H1 (cell line): ENCODE data around the gene DMRT1. TPM values are rescaled to one million over a fixed set of nuclear protein-coding genes. Genes with fewer than 3 reads are reported as not detected.

Source experiments
- CBX5 ChIP-seq: fragments of 300-800, 300-1000 bp; sonication (generic); IDR thresholded peaks from 2 replicates; pipeline ENCODE4 v1.7.1; 2016; ENCODE audit warnings: antibody characterized with exemption, low read length, low read depth
- CHD2 ChIP-seq: IDR thresholded peaks from 2 replicates; pipeline ENCODE4 v1.6.1; 2012; ENCODE audit warnings: low read length, improper control_type of control experiment
- CHD7 ChIP-seq: fragments of 300-600 bp; sonication (generic); IDR thresholded peaks from 2 replicates; pipeline ENCODE4 v1.7.1; 2012; ENCODE audit warnings: low read length, moderate library complexity, mild to moderate bottlenecking, inconsistent platforms; ENCODE audit not compliant: insufficient replicate concordance
- CTCF ChIP-seq, 3 experiments: IDR thresholded peaks; 1 replicate in 2 of 3; 2 replicates in 1 of 3; pipeline versions ENCODE4 v1.5.1 to v1.6.1; 2011; ENCODE audit warnings: low read length in 3 of 3, mild to moderate bottlenecking in 3 of 3, inconsistent platforms in 2 of 3, low read depth in 1 of 3, moderate library complexity in 1 of 3; ENCODE audit not compliant: insufficient read depth in 1 of 3; ENCODE audit errors: control extremely low read depth in 1 of 3
- SP1 ChIP-seq: IDR thresholded peaks from 2 replicates; pipeline ENCODE4 v1.6.1; 2011; ENCODE audit warnings: low read depth, low read length
- SRF ChIP-seq: IDR thresholded peaks from 2 replicates; pipeline ENCODE4 v1.6.1; 2011; ENCODE audit warnings: mild to moderate bottlenecking, low read depth, low read length, moderate library complexity
- polyA plus RNA-seq, 7 experiments: library from polyadenylated mRNA; depleted of rRNA in 3 of 7; stranded (reverse) in 5 of 7; unstranded in 2 of 7; fragments of >200 nt in 5 of 7; fragments of 200-250 nt in 2 of 7; gene quantifications; 1 replicate in 5 of 7; 2 replicates in 1 of 7; 4 replicates in 1 of 7; pipeline versions ENCODE4 v1.2.1 to v1.2.3, GENCODE V29; 2011 to 2013; ENCODE audit warnings: missing spikeins in 2 of 7, mixed read lengths in 2 of 7
- total RNA-seq: library from RNA; stranded (reverse); fragmentation: NEBNext Ultra II Directional; extraction: Animal tissue kit (Norgen Biotek cat#: 25700); gene quantifications from 2 replicates; pipeline ENCODE4 v1.2.1, GENCODE V29; 2021
- TF ChIP-seq, protein P1 (sequence below): IDR thresholded peaks from 2 replicates; pipeline ENCODE4 v1.6.1; 2012; ENCODE audit warnings: inconsistent platforms

Gene DMRT1
- total and polyA plus RNA-seq, 2 of the 8 experiments (the other 6 are each of a cell fraction or from before 2014, with no cell fraction given), result 0.15 TPM; not detected in 1

DNA sequence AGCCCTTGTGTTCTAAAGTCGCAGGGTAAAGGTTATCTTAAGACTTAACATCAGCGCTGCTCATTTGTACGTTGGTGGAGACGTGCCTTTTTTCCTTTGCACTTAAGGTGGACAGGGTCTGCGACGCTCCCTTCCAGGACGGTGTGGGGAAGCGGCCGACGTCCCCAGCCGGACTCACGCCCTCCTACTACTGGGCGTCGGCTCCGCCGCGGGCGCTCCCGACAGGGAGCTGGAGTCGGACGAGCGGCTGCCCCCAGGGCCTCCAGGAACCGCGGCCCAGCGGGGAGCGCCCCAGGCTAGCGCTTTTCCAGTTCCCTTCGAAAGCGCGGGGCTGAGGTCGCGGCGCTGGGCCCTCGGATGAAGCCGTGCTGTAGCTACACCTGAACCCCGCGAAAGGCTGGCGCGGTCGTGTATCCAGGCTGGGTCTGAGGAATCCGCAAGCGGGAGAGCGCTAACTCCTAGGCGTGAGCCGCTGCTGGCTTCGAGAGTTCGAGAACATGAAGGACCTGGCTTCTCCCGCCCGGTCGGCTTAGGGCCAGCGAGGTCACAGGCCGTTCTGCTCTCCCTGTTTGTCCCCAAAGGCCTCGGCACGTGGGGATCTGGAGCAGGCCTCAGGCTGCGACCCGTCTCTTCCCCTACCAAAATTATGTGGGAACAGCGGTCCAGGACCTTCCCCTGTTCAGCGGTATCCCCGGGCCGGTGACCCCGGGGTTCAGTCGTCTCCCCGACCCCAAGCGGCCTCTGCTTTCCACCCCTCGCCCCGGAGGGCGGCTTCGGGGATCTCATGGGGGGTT is 131.2 kb downstream of the DMRT1 start (continued):
- TF ChIP-seq CHD7 (no peak), CBX5 (no peak), SRF (no peak), CTCF (IDR thresholded peaks at IDR 0.05; ENCODE audit: control extremely low read depth in 1 of 3, insufficient read depth in 1 of 3, low read depth in 1 of 3, low read length in 3 of 3) (no peak), SP1 (no peak), CHD2 (no peak)
- TF ChIP-seq, protein P1, sequence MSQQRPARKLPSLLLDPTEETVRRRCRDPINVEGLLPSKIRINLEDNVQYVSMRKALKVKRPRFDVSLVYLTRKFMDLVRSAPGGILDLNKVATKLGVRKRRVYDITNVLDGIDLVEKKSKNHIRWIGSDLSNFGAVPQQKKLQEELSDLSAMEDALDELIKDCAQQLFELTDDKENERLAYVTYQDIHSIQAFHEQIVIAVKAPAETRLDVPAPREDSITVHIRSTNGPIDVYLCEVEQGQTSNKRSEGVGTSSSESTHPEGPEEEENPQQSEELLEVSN, result peak; percentile 53
